AG09319 (cell line): ENCODE data around the gene TM9SF3.
A peak's percentile ranks its signal among the peaks of the same experiment; 100 is the strongest.

Source experiments
- DNase-seq: peaks from one replicate; pipeline ENCODE4 v3.0.0-alpha.2; 2010; ENCODE audit warnings: low read depth; ENCODE audit errors: extremely low read depth
- CTCF ChIP-seq: IDR thresholded peaks from 2 replicates; pipeline ENCODE4 v1.5.1; 2011; ENCODE audit warnings: low read depth, mild to moderate bottlenecking, inconsistent platforms, low read length, moderate library complexity

The TM9SF3 gene

GRCh38 chr10:96491303-96491702 is 95.5 kb downstream of the TM9SF3 start:
- no peak for DNase-seq

GRCh38 chr10:96488161-96488935 is 98.5 kb downstream of the TM9SF3 start:
- TF ChIP-seq CTCF = no peak
- DNase-seq = no peak

More at GRCh38 chr10:96491303-96491702, 95.5 kb downstream of the TM9SF3 start:
- peak; percentile 15 for TF ChIP-seq CTCF

- no peak for DNase-seq
- TF ChIP-seq CTCF = no peak
Observed at GRCh38 chr10:96482815-96483588, 103.8 kb downstream of the TM9SF3 start.

GRCh38 chr10:96478355-96478754 is 108.5 kb downstream of the TM9SF3 start:
- no peak for TF ChIP-seq CTCF

GRCh38 chr10:96473866-96474265 is 112.9 kb downstream of the TM9SF3 start:
- TF ChIP-seq CTCF = no peak
- no peak for DNase-seq

More at GRCh38 chr10:96478355-96478754, 108.5 kb downstream of the TM9SF3 start:
- DNase-seq = no peak

GRCh38 chr10:96470116-96470743 is 116.6 kb downstream of the TM9SF3 start:
- TF ChIP-seq CTCF = peak; percentile 39
- DNase-seq = no peak
